H1 (cell line): Measurements from ENCODE around the gene PARD6B. TPM values are rescaled to one million over a fixed set of nuclear protein-coding genes. Genes with fewer than 3 reads are reported as not detected.

ENCODE experiments used
- CTCF ChIA-PET: fragments of 300-600 bp; sonication (Branson Sonifier 250); formaldehyde crosslinking; loops from one replicate; lab custom pipeline; 2021; ENCODE audit not compliant: partially characterized antibody; lab: Charles Lee
- POLR2A ChIA-PET: fragments of 300-600 bp; sonication (Branson Sonifier 250); formaldehyde crosslinking; loops from one replicate; lab custom pipeline; 2021; ENCODE audit warnings: inconsistent platforms; ENCODE audit not compliant: partially characterized antibody; lab: Charles Lee
- DNase-seq, 2 experiments: peaks; one replicate each; pipeline versions ENCODE4 v3.0.0 to v3.0.0-alpha.2; 2010 to 2022; ENCODE audit warnings: low spot score in 2 of 2, low read depth in 1 of 2, mixed read lengths in 1 of 2
- FAIRE-seq: peaks from 2 replicates; lab custom pipeline; 2011; peaks lifted over from hg19 to GRCh38; lab: Jason Lieb, UNC
- H2AFZ ChIP-seq: 2 replicates; pipeline ENCODE4 v1.8.1; 2012; ENCODE audit warnings: low read length, inconsistent platforms
- H2AK5ac ChIP-seq: 2 replicates; pipeline ENCODE4 v1.6.1; 2013; ENCODE audit warnings: low read depth, low read length
- H2BK120ac ChIP-seq: replicated peaks from 2 replicates; pipeline ENCODE3; 2013; ENCODE audit warnings: low read depth, low read length, inconsistent platforms
- H2BK12ac ChIP-seq: 2 replicates; pipeline ENCODE4 v1.6.1; 2013; ENCODE audit warnings: low read depth, low read length
- H2BK15ac ChIP-seq: 2 replicates; pipeline ENCODE4 v1.6.1; 2013; ENCODE audit warnings: low read length
- H2BK20ac ChIP-seq: 2 replicates; pipeline ENCODE4 v1.6.1; 2013; ENCODE audit warnings: low read length
- H2BK5ac ChIP-seq: 2 replicates; pipeline ENCODE4 v1.6.1; 2013; ENCODE audit warnings: low read depth, low read length
- H3K14ac ChIP-seq: 2 replicates; pipeline ENCODE4 v1.6.1; 2013; ENCODE audit warnings: inconsistent platforms; ENCODE audit not compliant: insufficient read length
- H3K18ac ChIP-seq: 2 replicates; pipeline ENCODE4 v1.6.1; 2013; ENCODE audit warnings: low read length; ENCODE audit errors: extremely low read depth
- H3K23ac ChIP-seq: 2 replicates; pipeline ENCODE4 v1.6.1; 2013; ENCODE audit warnings: inconsistent platforms; ENCODE audit not compliant: insufficient read length
- H3K23me2 ChIP-seq: 2 replicates; pipeline ENCODE4 v1.6.1; 2013; ENCODE audit warnings: low read depth, low read length
- H3K27ac ChIP-seq: 2 replicates; pipeline ENCODE4 v1.6.1; 2011; ENCODE audit warnings: low read depth, low read length, inconsistent platforms
- H3K27me3 ChIP-seq, 4 experiments: replicated peaks in 1 of 4; 1 replicate in 1 of 4; 2 replicates in 3 of 4; pipeline versions ENCODE4 v1.6.1 to v1.8.1; 2011 to 2013; ENCODE audit warnings: low read length in 3 of 4, mild to moderate bottlenecking in 3 of 4, inconsistent platforms in 2 of 4, mixed read lengths in 2 of 4, moderate library complexity in 1 of 4; ENCODE audit not compliant: control insufficient read depth in 3 of 4, insufficient read depth in 3 of 4; ENCODE audit errors: extremely low read depth in 1 of 4
- H3K36me3 ChIP-seq, 4 experiments: 2 replicates each; pipeline versions ENCODE4 v1.6.1 to v1.8.1; 2011 to 2013; ENCODE audit warnings: mild to moderate bottlenecking in 4 of 4, low read length in 3 of 4, moderate library complexity in 2 of 4, control low read depth in 1 of 4, inconsistent platforms in 1 of 4; ENCODE audit not compliant: insufficient read depth in 4 of 4, control insufficient read depth in 2 of 4
- H3K4ac ChIP-seq: replicated peaks from 2 replicates; pipeline ENCODE3; 2013; ENCODE audit warnings: low read length, low read depth, mixed read lengths, inconsistent platforms; ENCODE audit not compliant: insufficient read length
- H3K4me1 ChIP-seq, 4 experiments: replicated peaks in 1 of 4; 1 replicate in 1 of 4; 2 replicates in 3 of 4; pipeline versions ENCODE4 v1.6.1 to v1.8.1; 2011 to 2013; ENCODE audit warnings: low read length in 3 of 4, inconsistent platforms in 2 of 4, mixed read lengths in 1 of 4; ENCODE audit not compliant: insufficient read depth in 4 of 4, control insufficient read depth in 3 of 4
- H3K4me2 ChIP-seq, 2 experiments: 2 replicates each; pipeline versions ENCODE4 v1.6.1 to v1.8.1; 2011 to 2013; ENCODE audit warnings: low read depth in 2 of 2, low read length in 2 of 2, control low read depth in 1 of 2, inconsistent platforms in 1 of 2, mild to moderate bottlenecking in 1 of 2; ENCODE audit not compliant: insufficient read depth in 1 of 2
- H3K4me3 ChIP-seq, 4 experiments: fragments of 200-600, 300-600 bp in 1 of 4; sonication (generic), shearing (Covaris generic), sonication (Bioruptor Twin) in 1 of 4; 2 replicates each; pipeline versions ENCODE4 v1.5.1 to v1.8.1; 2011 to 2016; ENCODE audit warnings: low read length in 4 of 4, low read depth in 3 of 4, control low read depth in 2 of 4, inconsistent platforms in 2 of 4, mild to moderate bottlenecking in 2 of 4, mixed read lengths in 1 of 4, moderate library complexity in 1 of 4; ENCODE audit not compliant: insufficient read depth in 2 of 4; ENCODE audit errors: extremely low read depth in 1 of 4
- H3K56ac ChIP-seq: replicated peaks from 2 replicates; pipeline ENCODE3; 2013; ENCODE audit warnings: low read depth, mild to moderate bottlenecking, mixed read lengths, low read length, inconsistent platforms; ENCODE audit not compliant: insufficient read length
- H3K79me1 ChIP-seq: 2 replicates; pipeline ENCODE4 v1.6.1; 2013; ENCODE audit warnings: low read depth, low read length, control low read depth
- H3K79me2 ChIP-seq, 2 experiments: 2 replicates each; pipeline versions ENCODE4 v1.6.1 to v1.8.1; 2012 to 2013; ENCODE audit warnings: low read length in 2 of 2, mild to moderate bottlenecking in 2 of 2, inconsistent platforms in 1 of 2; ENCODE audit not compliant: insufficient read depth in 2 of 2, control insufficient read depth in 1 of 2
- H3K9ac ChIP-seq, 4 experiments: replicated peaks in 1 of 4; 1 replicate in 1 of 4; 2 replicates in 3 of 4; pipeline versions ENCODE4 v1.6.1 to v1.8.1; 2011 to 2013; ENCODE audit warnings: low read depth in 3 of 4, low read length in 3 of 4, control low read depth in 2 of 4, mild to moderate bottlenecking in 2 of 4, moderate library complexity in 2 of 4, inconsistent platforms in 1 of 4; ENCODE audit errors: extremely low read depth in 1 of 4
- H3K9me3 ChIP-seq, 2 experiments: 2 replicates each; pipeline versions ENCODE4 v1.6.1 to v1.8.1; 2012 to 2013; ENCODE audit warnings: mild to moderate bottlenecking in 2 of 2, moderate library complexity in 2 of 2, control low read depth in 1 of 2, inconsistent platforms in 1 of 2, low read depth in 1 of 2, low read length in 1 of 2, mixed read lengths in 1 of 2; ENCODE audit not compliant: insufficient read depth in 2 of 2
- H4K20me1 ChIP-seq, 2 experiments: replicated peaks in 1 of 2; 2 replicates each; pipeline versions ENCODE3 to v1.8.1; 2011 to 2013; ENCODE audit warnings: inconsistent platforms in 2 of 2, low read length in 2 of 2, mild to moderate bottlenecking in 1 of 2; ENCODE audit not compliant: insufficient read depth in 2 of 2, control insufficient read depth in 1 of 2
- H4K5ac ChIP-seq: 2 replicates; pipeline ENCODE4 v1.6.1; 2013; ENCODE audit warnings: low read length, low read depth, mixed read lengths, inconsistent platforms; ENCODE audit not compliant: insufficient read length
- H4K8ac ChIP-seq: 2 replicates; pipeline ENCODE4 v1.8.0; 2013; ENCODE audit warnings: mild to moderate bottlenecking, moderate library complexity, low read length, inconsistent platforms; ENCODE audit not compliant: insufficient read depth; ENCODE audit errors: extremely low read depth
- H4K91ac ChIP-seq: replicated peaks from 2 replicates; pipeline ENCODE3; 2013; ENCODE audit warnings: low read length, mixed read lengths, inconsistent platforms; ENCODE audit not compliant: insufficient read length
- CEBPB ChIP-seq: IDR thresholded peaks from 2 replicates; pipeline ENCODE4 v1.6.1; 2012; ENCODE audit warnings: low read depth, low read length
- CHD1 ChIP-seq: IDR thresholded peaks from 2 replicates; pipeline ENCODE4 v1.6.1; 2012; ENCODE audit warnings: low read depth, low read length, improper control_type of control experiment
- CREB1 ChIP-seq: IDR thresholded peaks from 2 replicates; pipeline ENCODE4 v1.6.1; 2012; ENCODE audit warnings: inconsistent platforms
- KDM4A ChIP-seq: IDR thresholded peaks from one replicate; pipeline ENCODE4 v1.7.1; 2012; ENCODE audit warnings: low read depth, mild to moderate bottlenecking, moderate library complexity, low read length, inconsistent platforms; ENCODE audit not compliant: severe bottlenecking
- KDM5A ChIP-seq: fragments of 200-600 bp; IDR thresholded peaks from 2 replicates; pipeline ENCODE4 v1.7.1; 2012; ENCODE audit warnings: mild to moderate bottlenecking, low read length, inconsistent platforms, mixed read lengths
- MAFK ChIP-seq: IDR thresholded peaks from 2 replicates; pipeline ENCODE4 v1.6.1; 2012; ENCODE audit warnings: low read depth, mild to moderate bottlenecking, improper control_type of control experiment, low read length
- POLR2A ChIP-seq, 2 experiments: IDR thresholded peaks; 1 replicate in 1 of 2; 2 replicates in 1 of 2; pipeline ENCODE4 v1.6.1; 2011; ENCODE audit warnings: low read depth in 2 of 2, low read length in 2 of 2, mild to moderate bottlenecking in 2 of 2; ENCODE audit errors: control extremely low read depth in 1 of 2
- RNF2 ChIP-seq: fragments of 200-900, 300-1000 bp; sonication (generic); IDR thresholded peaks from 2 replicates; pipeline ENCODE4 v1.7.1; 2016; ENCODE audit warnings: borderline replicate concordance, low read depth, mild to moderate bottlenecking, antibody characterized with exemption, low read length; ENCODE audit not compliant: poor library complexity, severe bottlenecking; ENCODE audit errors: missing control alignments
- RXRA ChIP-seq: IDR thresholded peaks from 2 replicates; pipeline ENCODE4 v1.6.1; 2011; ENCODE audit warnings: low read depth, mild to moderate bottlenecking, low read length, moderate library complexity; ENCODE audit not compliant: insufficient read depth
- SAP30 ChIP-seq: fragments of 300-600 bp; sonication (generic); IDR thresholded peaks from 2 replicates; pipeline ENCODE4 v1.7.1; 2012; ENCODE audit warnings: low read length, moderate library complexity, mild to moderate bottlenecking, inconsistent platforms; ENCODE audit not compliant: insufficient read depth, insufficient replicate concordance
- SIN3A ChIP-seq, 2 experiments: IDR thresholded peaks in 1 of 2; conservative IDR thresholded peaks in 1 of 2; 2 replicates each; pipeline ENCODE4 v1.6.1; 2011 to 2012; ENCODE audit warnings: low read length in 2 of 2, improper control_type of control experiment in 1 of 2, low read depth in 1 of 2, mild to moderate bottlenecking in 1 of 2
- SP4 ChIP-seq: IDR thresholded peaks from 2 replicates; pipeline ENCODE4 v1.6.1; 2012; ENCODE audit warnings: low read length, inconsistent platforms
- TAF7 ChIP-seq: optimal IDR thresholded peaks from 2 replicates; pipeline ENCODE3; 2011; ENCODE audit warnings: low read depth, mild to moderate bottlenecking, inconsistent platforms, low read length, moderate library complexity, borderline replicate concordance
- TCF12 ChIP-seq: IDR thresholded peaks from 2 replicates; pipeline ENCODE4 v1.6.1; 2011; ENCODE audit warnings: low read depth, mild to moderate bottlenecking, low read length
- YY1 ChIP-seq: IDR thresholded peaks from 2 replicates; pipeline ENCODE4 v1.6.1; 2011; ENCODE audit warnings: low read depth, mild to moderate bottlenecking, low read length
- WGBS, 2 experiments: shearing (Covaris generic) in 1 of 2; methylation state at CpG; one replicate each; pipeline versions ENCODE4 v1.1.6 to v1.1.7; 2013 to 2015; ENCODE audit warnings: low lambda C conversion rate in 2 of 2, mixed read lengths in 2 of 2, inconsistent platforms in 1 of 2, low coverage in 1 of 2, missing lambda C conversion rate in 1 of 2; ENCODE audit not compliant: insufficient replicate concordance in 2 of 2, insufficient coverage in 1 of 2, insufficient read length in 1 of 2; ENCODE audit errors: extremely low coverage in 1 of 2, missing lambda C conversion rate in 1 of 2; 5-methylcytosine and 5-hydroxymethylcytosine counted together
- polyA plus RNA-seq, 7 experiments: library from polyadenylated mRNA; depleted of rRNA in 3 of 7; stranded (reverse) in 5 of 7; unstranded in 2 of 7; fragments of >200 nt in 5 of 7; fragments of 200-250 nt in 2 of 7; gene quantifications; 1 replicate in 5 of 7; 2 replicates in 1 of 7; 4 replicates in 1 of 7; pipeline versions ENCODE4 v1.2.1 to v1.2.3, GENCODE V29; 2011 to 2013; ENCODE audit warnings: missing spikeins in 2 of 7, mixed read lengths in 2 of 7
- total RNA-seq: library from RNA; stranded (reverse); fragmentation: NEBNext Ultra II Directional; extraction: Animal tissue kit (Norgen Biotek cat#: 25700); gene quantifications from 2 replicates; pipeline ENCODE4 v1.2.1, GENCODE V29; 2021

The PARD6B gene
- total and polyA plus RNA-seq, 2 of the 8 experiments (the other 6 are each of a cell fraction or from before 2014, with no cell fraction given) = 5.2 to 34.1 TPM

GRCh38 chr20:50797142-50797541 is 65.8 kb downstream of the PARD6B start:
- POLR2A ChIA-PET = interaction anchor here (0.5 kb wide), 1 partner anchor 1004 kb away, joined by 3 read pairs; no protein-coding TSS in a partner anchor
- DNase-seq = no peak
- H2BK20ac ChIP-seq = no peak overlapping the region
- TF ChIP-seq CHD1 (no peak), CEBPB (no peak), CREB1 (no peak), TAF7 (no peak), RXRA (no peak), KDM5A (no peak), TCF12 (no peak), SAP30 (no peak), POLR2A (IDR thresholded peaks at IDR 0.05; ENCODE audit: control extremely low read depth in 1 of 2, low read depth in 2 of 2, low read length in 2 of 2) (no peak), MAFK (no peak), YY1 (no peak), RNF2 (no peak), SIN3A (conservative IDR thresholded peaks at IDR 0.05 in 1 of 2, IDR thresholded peaks at IDR 0.05 in 1 of 2; ENCODE audit: low read depth in 1 of 2, low read length in 2 of 2) (no peak), SP4 (no peak), KDM4A (no peak)

More at GRCh38 chr20:50797142-50797541, 65.8 kb downstream of the PARD6B start:
- CTCF ChIA-PET = no interaction called here
- Histone ChIP-seq H3K9me3 (no peaks in the 10 kb centered on the region), H3K4ac (no peak overlapping the region), H3K27ac (no peak overlapping the region), H4K20me1 (peaks cover 0 to under 1% of the 10 kb centered on the region in 2 experiments), H3K18ac (no peak overlapping the region), H2BK15ac (no peak overlapping the region), H2BK12ac (no peak overlapping the region), H2BK120ac (no peak overlapping the region), H3K4me1 (peaks cover 0 to 6% (median 0%) of the 10 kb centered on the region in 4 experiments; a peak in 2 of 7 replicates), H3K14ac (no peak overlapping the region), H3K23ac (no peak overlapping the region), H4K8ac (no peak overlapping the region), H2AFZ (no peak overlapping the region), H3K9ac (no peak overlapping the region), H3K79me1 (peaks cover 4% of the 10 kb centered on the region), H3K27me3 (no peaks in the 10 kb centered on the region; a peak in 1 of 7 replicates), H3K4me3 (no peak overlapping the region), H4K91ac (no peak overlapping the region), H4K5ac (no peak overlapping the region), H3K79me2 (no peaks in the 10 kb centered on the region; a peak in 1 of 4 replicates), H3K4me2 (no peak overlapping the region), H3K23me2 (peaks cover 1% of the 10 kb centered on the region; the same call in 1 of the 2 replicates), H3K56ac (no peak overlapping the region), H2BK5ac (no peak overlapping the region), H3K36me3 (no peaks in the 10 kb centered on the region), H2AK5ac (no peak overlapping the region)
- FAIRE-seq = no peak
- WGBS, 2 experiments = 89% methylated on average over 4 of the region's 4 CpGs; no CpG with 5 or more reads in 1 of the 2 experiments
